ENCODE data around the gene CTNNA3. TPM values are rescaled to one million over a fixed set of nuclear protein-coding genes. Genes with fewer than 3 reads are reported as not detected.

The CTNNA3 gene
- total RNA-seq, 6 experiments from 2014 or later: 0.19 to 3.6 (median 1.2) TPM

DNA sequence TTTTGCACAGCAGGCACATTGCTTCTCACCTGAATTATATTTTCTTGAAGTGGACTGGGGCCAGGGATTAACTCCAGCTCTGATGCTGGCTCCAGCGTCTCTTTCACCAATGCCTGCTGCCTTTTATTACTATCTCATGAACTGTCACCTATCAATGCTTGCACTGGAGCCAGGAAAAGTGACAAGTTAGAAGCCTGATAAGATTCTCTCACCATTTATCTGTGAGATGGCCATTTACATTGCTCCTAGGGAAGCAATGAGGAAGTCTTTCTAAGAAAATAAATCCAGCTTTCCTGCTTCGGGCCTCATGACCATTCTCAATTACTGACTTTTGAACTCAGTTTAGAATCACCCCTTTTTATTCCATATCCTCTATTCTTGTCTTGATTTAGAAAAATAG lies 818.6 kb downstream of the CTNNA3 start:
- Histone ChIP-seq H3K36me3 (no peaks in the 10 kb centered on the region), H3K9me3 (no peaks in the 10 kb centered on the region), H3K27me3 (no peaks in the 10 kb centered on the region), H3K27ac (no peak overlapping the region), H3K4me3 (no peak overlapping the region), H3K4me1 (no peaks in the 10 kb centered on the region)
- ATAC-seq: no peak
- intact Hi-C loops (cut with DNase I): no loop called here
- WGBS (ENCODE audit: insufficient coverage, low coverage, low lambda C conversion rate, missing lambda C conversion rate): 47% methylated on average over 2 of the region's 2 CpGs
- TF ChIP-seq, protein P1, sequence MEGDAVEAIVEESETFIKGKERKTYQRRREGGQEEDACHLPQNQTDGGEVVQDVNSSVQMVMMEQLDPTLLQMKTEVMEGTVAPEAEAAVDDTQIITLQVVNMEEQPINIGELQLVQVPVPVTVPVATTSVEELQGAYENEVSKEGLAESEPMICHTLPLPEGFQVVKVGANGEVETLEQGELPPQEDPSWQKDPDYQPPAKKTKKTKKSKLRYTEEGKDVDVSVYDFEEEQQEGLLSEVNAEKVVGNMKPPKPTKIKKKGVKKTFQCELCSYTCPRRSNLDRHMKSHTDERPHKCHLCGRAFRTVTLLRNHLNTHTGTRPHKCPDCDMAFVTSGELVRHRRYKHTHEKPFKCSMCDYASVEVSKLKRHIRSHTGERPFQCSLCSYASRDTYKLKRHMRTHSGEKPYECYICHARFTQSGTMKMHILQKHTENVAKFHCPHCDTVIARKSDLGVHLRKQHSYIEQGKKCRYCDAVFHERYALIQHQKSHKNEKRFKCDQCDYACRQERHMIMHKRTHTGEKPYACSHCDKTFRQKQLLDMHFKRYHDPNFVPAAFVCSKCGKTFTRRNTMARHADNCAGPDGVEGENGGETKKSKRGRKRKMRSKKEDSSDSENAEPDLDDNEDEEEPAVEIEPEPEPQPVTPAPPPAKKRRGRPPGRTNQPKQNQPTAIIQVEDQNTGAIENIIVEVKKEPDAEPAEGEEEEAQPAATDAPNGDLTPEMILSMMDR (IDR thresholded peaks at IDR 0.05): no peak
- no peak for TF ChIP-seq POLR2A (IDR thresholded peaks at IDR 0.05)
- DNase-seq: no peak

DNA sequence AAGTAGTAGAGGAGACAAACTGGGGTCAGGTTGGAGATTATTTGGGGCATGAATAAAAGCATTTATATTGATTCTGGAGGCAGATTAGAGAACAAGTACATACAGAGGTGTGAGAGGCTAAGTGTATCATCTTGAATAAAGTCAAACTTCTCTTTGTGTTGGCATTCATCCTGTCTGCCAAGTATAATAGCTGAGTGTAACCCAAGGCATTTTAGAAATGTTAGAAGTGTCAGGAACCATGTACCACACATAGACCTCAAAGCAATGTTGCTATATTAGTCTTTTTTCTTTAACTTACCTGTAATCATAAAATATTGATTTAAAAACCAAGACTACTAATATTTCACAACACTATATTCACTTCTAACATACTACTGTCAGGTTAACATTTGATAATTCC lies 826.4 kb downstream of the CTNNA3 start:
- Histone ChIP-seq H3K4me3 (no peak overlapping the region), H3K27ac (no peak overlapping the region), H3K9me3 (no peaks in the 10 kb centered on the region), H3K27me3 (no peaks in the 10 kb centered on the region), H3K36me3 (no peaks in the 10 kb centered on the region), H3K4me1 (no peaks in the 10 kb centered on the region)
- DNase-seq: no peak
- intact Hi-C loops (cut with DNase I): no loop called here
- no peak for TF ChIP-seq POLR2A (IDR thresholded peaks at IDR 0.05)
- TF ChIP-seq, protein P1 (IDR thresholded peaks at IDR 0.05): no peak
- no peak for ATAC-seq

DNA sequence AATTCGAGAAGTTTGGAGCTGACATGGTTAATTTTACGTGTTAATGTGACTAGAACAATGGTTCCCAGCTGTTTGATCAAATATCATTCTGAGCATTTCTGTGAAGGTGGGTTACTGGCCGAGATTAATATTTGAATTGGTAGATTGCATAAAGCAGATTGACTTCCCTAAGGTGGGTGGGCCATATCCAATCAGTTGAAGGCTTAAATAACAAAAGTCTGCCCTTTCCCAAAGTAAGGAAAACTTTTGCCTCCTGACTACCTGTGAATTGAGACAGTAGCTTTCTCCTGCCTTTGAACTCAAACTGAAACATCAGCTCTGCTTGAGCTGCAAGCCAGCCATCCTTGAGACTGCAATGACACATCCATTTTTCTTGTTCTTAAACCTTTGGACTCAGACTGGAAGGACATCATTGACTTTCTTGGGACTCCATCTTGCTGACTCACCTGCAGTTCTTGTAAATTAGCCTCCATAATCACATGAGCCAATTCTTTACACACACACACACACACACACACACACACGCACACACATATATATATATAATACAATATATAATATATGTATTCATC lies 833.2 kb downstream of the CTNNA3 start:
- no peaks in the 10 kb centered on the region for H3K27me3 ChIP-seq
- no peaks in the 10 kb centered on the region for H3K9me3 ChIP-seq
- no peak overlapping the region for H3K4me3 ChIP-seq
- no peak overlapping the region for H3K27ac ChIP-seq
- no peaks in the 10 kb centered on the region for H3K4me1 ChIP-seq
- intact Hi-C loops (cut with DNase I): no loop called here
- no peaks in the 10 kb centered on the region for H3K36me3 ChIP-seq
- no peak for DNase-seq
- 81% methylated on average over 4 of the region's 4 CpGs for WGBS (ENCODE audit: insufficient coverage, low coverage, low lambda C conversion rate, missing lambda C conversion rate)
- TF ChIP-seq, protein P1 (IDR thresholded peaks at IDR 0.05): no peak
- TF ChIP-seq POLR2A (IDR thresholded peaks at IDR 0.05): no peak
- ATAC-seq: no peak

DNA sequence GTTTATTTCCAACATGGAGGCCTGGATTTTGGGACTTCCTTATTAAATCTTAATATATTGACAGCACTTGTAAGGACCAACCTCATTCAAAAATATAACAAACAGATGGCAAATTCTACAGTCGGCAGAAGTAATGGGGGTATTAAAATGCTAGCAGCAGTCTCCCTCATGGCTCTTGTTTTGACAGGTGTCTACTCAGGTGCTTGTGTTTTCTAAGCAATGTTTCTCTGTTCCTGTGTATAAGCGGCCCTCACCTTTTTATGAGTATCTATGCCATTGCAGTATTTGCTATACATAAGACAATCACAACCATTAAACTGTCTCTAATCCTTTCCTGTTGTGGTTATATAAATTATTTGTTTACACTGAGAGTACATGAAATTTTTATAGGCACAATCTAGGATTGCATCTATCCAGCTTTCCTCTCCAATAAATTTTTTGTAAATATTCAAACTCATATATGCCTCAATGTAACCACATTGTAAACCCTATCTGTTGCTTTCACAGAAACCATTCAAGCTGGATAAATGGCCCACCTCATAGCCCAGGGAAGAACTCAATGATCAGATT lies 835.5 kb downstream of the CTNNA3 start:
- Histone ChIP-seq H3K27me3 (no peaks in the 10 kb centered on the region), H3K4me1 (no peaks in the 10 kb centered on the region), H3K27ac (no peak overlapping the region), H3K36me3 (no peaks in the 10 kb centered on the region), H3K9me3 (no peaks in the 10 kb centered on the region), H3K4me3 (no peak overlapping the region)
- ATAC-seq (no peak), DNase-seq (no peak)
- no peak for TF ChIP-seq POLR2A (IDR thresholded peaks at IDR 0.05)
- TF ChIP-seq, protein P1 (IDR thresholded peaks at IDR 0.05): no peak
- WGBS (ENCODE audit: insufficient coverage, low coverage, low lambda C conversion rate, missing lambda C conversion rate): 42% methylated on average over 2 of the region's 2 CpGs
- intact Hi-C loops (cut with DNase I): no loop called here

DNA sequence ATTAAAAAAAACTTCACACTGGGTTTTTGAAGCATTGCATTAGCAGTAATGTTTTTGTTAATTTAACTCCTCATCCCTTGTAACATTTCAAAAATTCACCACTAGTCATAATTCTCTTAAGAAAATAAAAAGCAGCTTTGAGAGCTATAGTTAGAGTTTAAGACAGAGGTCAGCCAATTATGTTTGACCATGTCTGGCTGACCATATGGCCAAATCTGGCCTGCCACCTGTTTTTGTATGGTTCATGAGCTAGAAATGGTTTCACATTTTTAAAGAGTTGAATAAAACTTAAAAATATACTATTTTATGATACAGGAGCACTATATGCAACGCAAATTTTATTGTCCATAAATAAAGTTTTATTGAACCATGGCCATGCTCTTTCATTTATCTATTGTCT lies 843.2 kb downstream of the CTNNA3 start:
- TF ChIP-seq, protein P1 (IDR thresholded peaks at IDR 0.05): no peak
- no peak for TF ChIP-seq POLR2A (IDR thresholded peaks at IDR 0.05)
- Histone ChIP-seq H3K27me3 (no peaks in the 10 kb centered on the region), H3K36me3 (no peaks in the 10 kb centered on the region), H3K9me3 (no peaks in the 10 kb centered on the region), H3K27ac (no peak overlapping the region), H3K4me3 (no peak overlapping the region), H3K4me1 (no peaks in the 10 kb centered on the region)
- WGBS (ENCODE audit: insufficient coverage, low coverage, low lambda C conversion rate, missing lambda C conversion rate): 50% methylated on average over 1 of the region's 1 CpG
- DNase-seq (no peak), ATAC-seq (no peak)
- intact Hi-C loops (cut with DNase I): no loop called here

Measured in right lobe of liver (tissue), 6 donors.